Measurements from ENCODE around the gene CYTH1. TPM values are rescaled to one million over a fixed set of nuclear protein-coding genes. Genes with fewer than 3 reads are reported as not detected.
A peak's percentile ranks its signal among the peaks of the same experiment; 100 is the strongest.

The CYTH1 gene
- total RNA-seq, 1 experiment from 2014 or later = 40.3 TPM

- Histone ChIP-seq H2AFZ (peak overlapping the region; percentile 58; the same call in 1 of the 2 replicates), H3K27ac (0 out of 2 replicates have a peak overlapping the region, but pooled peaks have one; percentile 26), H3K36me3 (ENCODE audit: low read depth) (no peaks in the 10 kb centered on the region), H3K79me2 (ENCODE audit: low read depth) (no peaks in the 10 kb centered on the region), H3K4me2 (peak overlapping the region; percentile 54), H3K9me2 (ENCODE audit: insufficient read depth) (no peaks in the 10 kb centered on the region), H3K4me1 (replicated peaks; ENCODE audit: insufficient read depth) (peaks cover 16% of the 10 kb centered on the region), H3K4me3 (no peak overlapping the region), H3K27me3 (ENCODE audit: insufficient read depth, low read depth) (no peaks in the 10 kb centered on the region), H3K9me3 (ENCODE audit: insufficient read depth, low read depth) (no peaks in the 10 kb centered on the region), H4K20me1 (ENCODE audit: insufficient read depth) (no peaks in the 10 kb centered on the region), H3F3A (ENCODE audit: insufficient read depth, low read depth) (peaks cover 12% of the 10 kb centered on the region; the same call in 1 of the 2 replicates)
- peak in 1 of 2 experiments; percentile 46 for DNase-seq
- ChIA-PET POLR2A (ENCODE audit: unreplicated experiment) (interaction anchor here (0.8 kb wide), 1 partner anchor 218 kb away, joined by 4 read pairs; no protein-coding TSS in a partner anchor), CTCF (no interaction called here)
- TF ChIP-seq CTCF (conservative IDR thresholded peaks at IDR 0.05) = no peak
- no peak for TF ChIP-seq EZH2 (IDR thresholded peaks at IDR 0.05; ENCODE audit: low read depth)
- intact Hi-C loops (cut with micrococcal nuclease; ENCODE audit: unreplicated experiment) = no loop called here
- BruUV-seq (replicated peaks) = no TSS peak
These were observed 33.2 kb downstream of the CYTH1 start for GRCh38 chr17:78748730-78749317.

DNA sequence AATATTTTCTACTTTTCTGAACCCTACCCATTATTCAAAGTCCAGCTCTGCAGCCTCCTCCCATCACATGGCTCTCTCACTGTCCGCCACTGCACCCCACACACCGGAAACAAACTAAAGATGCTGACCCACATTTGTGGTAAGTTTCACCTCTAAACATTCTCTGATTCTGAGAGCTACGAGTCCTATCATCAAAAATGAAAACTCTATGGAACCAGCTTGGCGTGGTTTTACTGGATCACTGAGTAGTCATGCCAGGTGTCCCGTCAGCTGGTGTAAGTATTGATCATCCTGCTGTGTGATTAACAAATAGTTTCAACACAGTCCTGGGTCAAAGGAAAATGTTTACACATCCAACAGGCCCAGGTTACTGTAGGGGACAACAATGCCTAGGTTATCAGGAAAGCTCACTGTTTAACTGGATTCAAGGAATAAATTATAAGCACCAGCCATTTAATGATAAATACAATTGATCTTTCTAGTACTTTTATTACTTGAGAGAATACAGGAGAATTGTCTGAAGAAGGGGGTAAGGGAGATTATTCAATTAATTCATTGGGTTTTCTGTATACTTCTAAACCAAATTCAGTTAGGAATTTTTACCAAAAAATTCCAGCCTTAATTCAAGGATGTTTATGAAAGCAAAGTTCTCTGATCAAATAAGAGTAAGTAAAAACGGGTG is 33.9 kb downstream of the CYTH1 start:
- Histone ChIP-seq H3K27ac (0 out of 2 replicates have a peak overlapping the region, but pooled peaks have one; percentile 26), H4K20me1 (ENCODE audit: insufficient read depth) (no peaks in the 10 kb centered on the region), H3K36me3 (ENCODE audit: low read depth) (no peaks in the 10 kb centered on the region), H3K27me3 (ENCODE audit: insufficient read depth, low read depth) (no peaks in the 10 kb centered on the region), H3K4me1 (replicated peaks; ENCODE audit: insufficient read depth) (peaks cover 16% of the 10 kb centered on the region), H3K4me2 (peak overlapping the region; percentile 54), H3K9me3 (ENCODE audit: insufficient read depth, low read depth) (no peaks in the 10 kb centered on the region), H3F3A (ENCODE audit: insufficient read depth, low read depth) (peaks cover 12% of the 10 kb centered on the region; the same call in 1 of the 2 replicates), H3K79me2 (ENCODE audit: low read depth) (no peaks in the 10 kb centered on the region), H3K9me2 (ENCODE audit: insufficient read depth) (no peaks in the 10 kb centered on the region), H2AFZ (no peak overlapping the region), H3K4me3 (no peak overlapping the region)
- no TSS peak for BruUV-seq (replicated peaks)
- intact Hi-C loops (cut with micrococcal nuclease; ENCODE audit: unreplicated experiment) = no loop called here
- ChIA-PET POLR2A (ENCODE audit: unreplicated experiment) (interaction anchor here (0.7 to 0.8 kb wide), 2 partner anchors 8 to 218 kb away, joined by 4 read pairs; no protein-coding TSS in a partner anchor), CTCF (no interaction called here)
- DNase-seq = no peak
- no peak for TF ChIP-seq EZH2 (IDR thresholded peaks at IDR 0.05; ENCODE audit: low read depth)
- TF ChIP-seq CTCF (conservative IDR thresholded peaks at IDR 0.05) = no peak

DNA sequence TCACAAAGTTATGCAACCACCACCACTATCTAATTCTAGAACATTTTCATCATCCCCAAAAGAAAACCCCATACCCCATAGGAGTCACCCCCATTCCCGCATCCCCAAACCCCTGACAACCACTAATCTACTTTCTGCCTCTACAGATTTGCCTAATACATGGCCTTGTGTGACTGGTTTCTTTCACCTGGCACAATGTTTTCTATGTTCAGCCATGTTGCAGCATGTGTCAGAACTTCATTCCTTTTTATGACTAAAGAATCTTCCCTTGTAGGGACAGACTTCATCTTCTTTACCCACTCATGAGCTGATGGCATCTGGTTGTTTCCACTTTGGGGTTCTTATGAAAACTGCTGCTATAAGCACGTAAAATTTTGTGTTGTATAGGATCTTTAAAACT is 34.6 kb downstream of the CYTH1 start:
- H3K4me1 ChIP-seq (replicated peaks; ENCODE audit: insufficient read depth) = peaks cover 16% of the 10 kb centered on the region
- H3K9me3 ChIP-seq (ENCODE audit: insufficient read depth, low read depth) = no peaks in the 10 kb centered on the region
- DNase-seq = no peak
- no peaks in the 10 kb centered on the region for H3K27me3 ChIP-seq (ENCODE audit: insufficient read depth, low read depth)
- TF ChIP-seq CTCF (conservative IDR thresholded peaks at IDR 0.05) (no peak), EZH2 (IDR thresholded peaks at IDR 0.05; ENCODE audit: low read depth) (no peak)
- no peak overlapping the region for H2AFZ ChIP-seq
- no peaks in the 10 kb centered on the region for H3K9me2 ChIP-seq (ENCODE audit: insufficient read depth)
- no peaks in the 10 kb centered on the region for H4K20me1 ChIP-seq (ENCODE audit: insufficient read depth)
- POLR2A ChIA-PET (ENCODE audit: unreplicated experiment) = interaction anchor here (0.7 kb wide), 1 partner anchor 8 kb away, joined by 4 read pairs; no protein-coding TSS in a partner anchor
- H3F3A ChIP-seq (ENCODE audit: insufficient read depth, low read depth) = peaks cover 12% of the 10 kb centered on the region; the same call in 1 of the 2 replicates
- BruUV-seq (replicated peaks) = no TSS peak
- no peak overlapping the region for H3K4me3 ChIP-seq
- no peak overlapping the region for H3K27ac ChIP-seq
- no peak overlapping the region for H3K4me2 ChIP-seq
- H3K36me3 ChIP-seq (ENCODE audit: low read depth) = no peaks in the 10 kb centered on the region
- intact Hi-C loops (cut with micrococcal nuclease; ENCODE audit: unreplicated experiment) = no loop called here
- CTCF ChIA-PET = no interaction called here
- no peaks in the 10 kb centered on the region for H3K79me2 ChIP-seq (ENCODE audit: low read depth)
